Measurements from ENCODE around the gene PPFIA1. TPM values are rescaled to one million over a fixed set of nuclear protein-coding genes. Genes with fewer than 3 reads are reported as not detected.
A peak's percentile ranks its signal among the peaks of the same experiment; 100 is the strongest.

The PPFIA1 gene
- total RNA-seq, 1 donor from 2014 or later: 38.6 TPM

DNA sequence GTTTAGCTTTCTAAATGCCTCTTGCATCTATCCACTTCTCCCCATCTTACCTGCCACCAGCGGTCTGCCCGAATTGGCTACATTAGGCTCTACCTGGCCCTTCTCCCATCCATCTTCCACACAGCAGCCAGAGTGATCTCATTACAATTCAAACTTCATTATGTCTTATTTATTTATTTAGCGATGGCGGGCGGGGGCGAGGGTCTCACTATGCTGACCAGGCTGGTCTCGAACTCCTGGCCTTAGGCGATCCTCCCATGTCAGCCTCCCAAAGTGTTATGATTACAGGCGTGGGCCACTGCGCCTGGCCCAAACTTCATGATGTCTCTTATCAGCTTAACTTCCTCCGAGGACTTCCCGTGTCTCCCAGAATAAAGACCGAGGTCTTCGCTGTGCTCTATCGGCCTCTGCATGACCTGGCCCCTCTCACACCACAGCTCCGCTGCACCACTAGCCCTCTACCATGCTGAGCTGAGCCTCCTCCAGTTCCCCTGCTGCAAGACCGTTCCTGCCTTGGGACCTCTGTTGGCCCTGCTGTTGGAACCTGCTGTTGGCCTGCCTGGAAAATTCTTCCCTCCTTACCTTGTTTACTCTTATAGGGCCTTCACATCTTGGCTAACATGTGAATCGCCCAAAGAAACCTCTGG lies 127.0 kb downstream of the PPFIA1 start:
- H3K27me3 ChIP-seq (ENCODE audit: control insufficient read depth, insufficient read depth, low read length): no peaks in the 10 kb centered on the region
- H3K4me3 ChIP-seq (ENCODE audit: low read depth, low read length): peak overlapping the region; percentile 96
- no peaks in the 10 kb centered on the region for H3K36me3 ChIP-seq (ENCODE audit: control insufficient read depth, insufficient read depth, low read length)
- TF ChIP-seq CTCF (IDR thresholded peaks at IDR 0.05; ENCODE audit: insufficient read depth, low read length, poor library complexity, severe bottlenecking): no peak
- DNase-seq (ENCODE audit: low read depth): no peak

DNA sequence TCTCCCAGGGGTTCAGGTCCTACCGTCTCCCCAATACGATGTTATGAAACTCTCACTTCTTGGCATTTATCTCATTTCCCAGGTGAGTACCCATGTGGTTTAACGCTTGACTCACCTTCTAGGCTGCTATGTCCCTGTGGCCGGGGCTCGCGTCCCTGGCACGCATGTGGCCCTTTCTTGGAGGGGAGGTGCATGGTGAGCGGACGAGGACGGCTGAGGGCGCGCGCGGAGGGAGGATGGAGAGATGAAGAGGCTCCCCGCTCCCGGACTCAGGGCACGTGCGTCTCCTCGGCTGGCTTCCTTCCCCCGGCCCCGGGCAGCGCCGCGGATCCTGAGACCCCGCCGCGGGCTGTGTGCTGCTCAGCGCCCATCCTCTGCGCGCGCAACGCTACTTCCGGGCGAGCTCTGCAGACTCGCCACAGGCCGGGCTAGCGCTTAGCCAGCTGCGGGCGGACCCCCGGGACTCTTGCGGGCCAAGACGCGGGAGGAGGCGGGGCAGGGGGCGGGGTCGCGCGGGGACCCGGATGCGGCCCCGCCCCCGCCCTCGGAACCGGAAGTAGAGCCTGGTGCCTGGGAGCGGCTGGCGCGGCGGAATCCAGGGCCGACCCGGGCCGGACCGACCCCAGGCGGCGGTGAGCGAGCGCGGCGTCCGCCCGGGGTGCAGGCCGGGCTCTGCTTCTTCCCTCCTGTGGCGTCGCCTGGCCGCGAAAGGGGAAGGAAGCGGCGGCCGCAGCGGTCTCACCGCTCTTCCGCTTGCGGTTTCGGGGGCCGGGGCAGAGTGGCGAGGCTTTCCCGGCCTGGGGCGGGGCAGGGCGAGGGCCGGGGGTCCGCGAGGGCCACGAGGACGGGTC lies 127.7 kb downstream of the PPFIA1 start, which contains the start of gene CTTN:
Gene CTTN, plus strand, starts transcription at position 547 of the 851 bp plus-strand sequence. CDS start 8,769 bp downstream, outside the sequence.
- DNase-seq (ENCODE audit: low read depth): peak; percentile 28

DNA sequence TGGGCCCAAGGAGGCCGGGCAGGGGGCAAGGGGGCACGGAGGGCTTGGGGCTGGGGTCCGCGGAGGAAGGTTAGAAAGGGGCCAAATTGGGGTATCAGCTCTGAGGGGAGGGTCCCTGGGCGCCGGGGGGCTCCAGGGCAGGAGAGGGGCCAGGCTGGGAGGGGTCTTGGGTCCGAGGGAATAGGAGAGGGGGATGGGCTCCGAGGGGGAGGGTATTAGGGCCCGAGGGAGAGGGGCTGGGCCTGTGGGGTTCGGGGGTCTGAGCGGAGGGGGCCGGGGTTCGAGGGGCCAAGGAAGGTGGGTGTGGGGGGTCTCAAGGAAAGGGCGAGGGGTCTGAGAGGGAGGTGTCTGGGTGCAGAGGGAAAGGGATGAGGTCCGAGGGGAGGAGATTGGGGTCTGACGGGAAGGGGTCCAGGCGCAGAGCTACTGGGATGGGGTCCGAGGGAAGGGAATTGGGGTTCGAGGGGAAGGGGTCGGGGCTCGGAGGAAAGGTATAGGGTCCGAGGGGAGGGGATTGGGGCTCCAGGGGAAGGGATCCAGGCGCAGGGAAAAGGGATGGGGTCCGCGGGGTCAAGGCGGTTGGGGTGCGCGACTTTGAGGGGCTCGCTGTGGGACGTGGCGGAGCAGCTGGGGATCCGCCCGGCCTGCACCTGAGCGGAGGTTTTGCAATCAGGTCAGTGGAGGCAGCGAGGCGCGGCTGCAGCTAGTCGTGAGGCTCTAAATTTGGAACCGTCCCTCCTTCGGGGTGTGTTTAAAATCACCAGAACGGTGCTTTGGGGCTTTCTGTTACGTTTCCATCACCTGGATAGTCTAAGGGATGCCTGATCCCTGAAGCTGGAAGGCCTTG lies 128.6 kb downstream of the PPFIA1 start:
- H3K4me3 ChIP-seq (ENCODE audit: low read depth, low read length): peak overlapping the region; percentile 96
- no peaks in the 10 kb centered on the region for H3K27me3 ChIP-seq (ENCODE audit: control insufficient read depth, insufficient read depth, low read length)
- no peak for DNase-seq (ENCODE audit: low read depth)
- H3K36me3 ChIP-seq (ENCODE audit: control insufficient read depth, insufficient read depth, low read length): no peaks in the 10 kb centered on the region
- TF ChIP-seq CTCF (IDR thresholded peaks at IDR 0.05; ENCODE audit: insufficient read depth, low read length, poor library complexity, severe bottlenecking): no peak

More for the DNA sequence above, 127.7 kb downstream of the PPFIA1 start, which contains the start of gene CTTN:
- Histone ChIP-seq H3K36me3 (ENCODE audit: control insufficient read depth, insufficient read depth, low read length) (no peaks in the 10 kb centered on the region), H3K4me3 (ENCODE audit: low read depth, low read length) (peak within 1 kb of the TSS; percentile 96), H3K27me3 (ENCODE audit: control insufficient read depth, insufficient read depth, low read length) (no peaks in the 10 kb centered on the region)
- no peak for TF ChIP-seq CTCF (IDR thresholded peaks at IDR 0.05; ENCODE audit: insufficient read depth, low read length, poor library complexity, severe bottlenecking)

DNA sequence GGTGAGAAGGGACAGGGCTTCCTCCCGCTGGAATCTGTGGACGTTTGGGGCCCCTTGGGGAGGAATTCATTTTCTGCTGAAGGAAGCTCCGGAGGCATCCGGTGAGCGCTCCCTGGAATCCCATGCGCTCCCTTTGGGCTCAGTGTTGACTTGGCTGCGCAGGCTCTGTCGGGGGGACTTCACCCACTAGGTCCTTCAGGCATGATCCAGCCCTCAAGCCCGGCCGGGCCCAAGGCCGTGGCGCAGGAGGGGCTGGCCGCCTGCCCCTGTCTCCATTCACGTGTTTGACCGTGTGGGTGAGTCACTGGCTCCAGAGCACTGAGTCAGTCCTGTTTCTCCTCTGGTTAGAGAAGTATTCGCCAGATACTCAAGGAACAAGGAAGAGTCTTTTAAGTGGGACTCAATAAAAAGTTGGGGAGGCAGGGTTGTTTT lies 129.2 kb downstream of the PPFIA1 start:
- Histone ChIP-seq H3K4me3 (ENCODE audit: low read depth, low read length) (peak overlapping the region; percentile 96), H3K27me3 (ENCODE audit: control insufficient read depth, insufficient read depth, low read length) (no peaks in the 10 kb centered on the region), H3K36me3 (ENCODE audit: control insufficient read depth, insufficient read depth, low read length) (no peaks in the 10 kb centered on the region)
- TF ChIP-seq CTCF (IDR thresholded peaks at IDR 0.05; ENCODE audit: insufficient read depth, low read length, poor library complexity, severe bottlenecking): no peak
- DNase-seq (ENCODE audit: low read depth): peak; percentile 91

DNA sequence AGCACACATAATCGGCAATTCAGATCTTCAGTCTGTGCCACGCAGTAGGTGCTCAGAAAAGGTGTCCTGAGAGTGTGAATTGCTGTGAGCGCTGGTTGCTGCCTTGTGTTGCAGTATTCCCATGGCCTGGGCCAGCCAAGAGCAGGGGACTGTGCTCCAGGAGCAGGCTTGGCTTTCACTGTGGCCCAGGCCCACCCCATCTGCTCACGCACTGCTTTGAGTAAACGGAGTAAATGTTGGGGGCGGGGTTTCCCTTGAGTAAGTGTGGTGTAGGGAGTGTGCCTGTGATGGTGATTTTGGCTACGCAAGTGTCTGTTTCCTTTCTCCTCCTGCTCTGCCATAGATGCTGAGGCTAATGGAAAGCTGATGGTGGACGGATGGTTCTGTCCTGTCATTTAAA lies 130.2 kb downstream of the PPFIA1 start:
- no peak overlapping the region for H3K4me3 ChIP-seq (ENCODE audit: low read depth, low read length)
- TF ChIP-seq CTCF (IDR thresholded peaks at IDR 0.05; ENCODE audit: insufficient read depth, low read length, poor library complexity, severe bottlenecking): no peak
- no peaks in the 10 kb centered on the region for H3K27me3 ChIP-seq (ENCODE audit: control insufficient read depth, insufficient read depth, low read length)
- no peaks in the 10 kb centered on the region for H3K36me3 ChIP-seq (ENCODE audit: control insufficient read depth, insufficient read depth, low read length)
- DNase-seq (ENCODE audit: low read depth): no peak
